WERI-Rb-1 (cell line): ENCODE measurements around the gene ZNF574.

Experiments used
- DNase-seq: peaks from one replicate; pipeline ENCODE4 v3.0.0-alpha.2; 2020
- H3K27ac ChIP-seq: fragments of 250-450 bp; sonication (Bioruptor Pico); 2 replicates; pipeline ENCODE4 v1.5.1; 2020; ENCODE audit warnings: mild to moderate bottlenecking, moderate library complexity
- H3K27me3 ChIP-seq: fragments of 250-450 bp; sonication (Bioruptor Pico); 2 replicates; pipeline ENCODE4 v1.5.1; 2021; ENCODE audit warnings: mild to moderate bottlenecking, low read depth, moderate library complexity; ENCODE audit not compliant: insufficient read depth, severe bottlenecking
- H3K36me3 ChIP-seq: fragments of 250-450 bp; sonication (Bioruptor Pico); 2 replicates; pipeline ENCODE4 v1.5.1; 2020; ENCODE audit warnings: mild to moderate bottlenecking, moderate library complexity
- H3K4me3 ChIP-seq: 2 replicates; pipeline ENCODE4 v1.5.1; 2011; ENCODE audit warnings: low read depth, mild to moderate bottlenecking, control low read depth, low read length
- H3K9me3 ChIP-seq: fragments of 250-450 bp; sonication (Bioruptor Pico); 2 replicates; pipeline ENCODE4 v1.5.1; 2021; ENCODE audit warnings: mild to moderate bottlenecking, moderate library complexity; ENCODE audit not compliant: severe bottlenecking
- CTCF ChIP-seq: IDR thresholded peaks from 2 replicates; pipeline ENCODE4 v1.5.1; 2011; ENCODE audit warnings: low read depth, mild to moderate bottlenecking, control low read depth, inconsistent platforms, low read length

Gene ZNF574

GRCh38 chr19:42053037-42053935 is 22.7 kb upstream of the ZNF574 start:
- Histone ChIP-seq H3K9me3 (no peaks in the 10 kb centered on the region), H3K27ac (peak overlapping the region; percentile 90), H3K36me3 (peaks cover 68% of the 10 kb centered on the region), H3K4me3 (no peak overlapping the region), H3K27me3 (no peaks in the 10 kb centered on the region)
- no peak for TF ChIP-seq CTCF
- no peak for DNase-seq

- H3K27ac ChIP-seq: no peak overlapping the region
- H3K27me3 ChIP-seq: no peaks in the 10 kb centered on the region
- no peak for TF ChIP-seq CTCF
Measured at GRCh38 chr19:42054205-42054604, 21.8 kb upstream of the ZNF574 start.

GRCh38 chr19:42057846-42058245 is 18.1 kb upstream of the ZNF574 start:
- no peak for TF ChIP-seq CTCF
- Histone ChIP-seq H3K9me3 (no peaks in the 10 kb centered on the region), H3K27me3 (no peaks in the 10 kb centered on the region), H3K36me3 (peaks cover 62% of the 10 kb centered on the region), H3K27ac (no peak overlapping the region), H3K4me3 (no peak overlapping the region)
- DNase-seq: no peak

More at GRCh38 chr19:42054205-42054604, 21.8 kb upstream of the ZNF574 start:
- peaks cover 66% of the 10 kb centered on the region for H3K36me3 ChIP-seq
- DNase-seq: no peak
- no peak overlapping the region for H3K4me3 ChIP-seq
- no peaks in the 10 kb centered on the region for H3K9me3 ChIP-seq

- DNase-seq: no peak
- TF ChIP-seq CTCF: no peak
- Histone ChIP-seq H3K27ac (no peak overlapping the region), H3K27me3 (no peaks in the 10 kb centered on the region), H3K9me3 (no peaks in the 10 kb centered on the region), H3K36me3 (peaks cover 60% of the 10 kb centered on the region), H3K4me3 (no peak overlapping the region)
Measured at GRCh38 chr19:42059196-42059595, 16.8 kb upstream of the ZNF574 start.

- no peaks in the 10 kb centered on the region for H3K9me3 ChIP-seq
- H3K27ac ChIP-seq: no peak overlapping the region
- no peak for DNase-seq
- no peak for TF ChIP-seq CTCF
- H3K27me3 ChIP-seq: no peaks in the 10 kb centered on the region
- peaks cover 59% of the 10 kb centered on the region for H3K36me3 ChIP-seq
- no peak overlapping the region for H3K4me3 ChIP-seq
Measured at GRCh38 chr19:42060117-42060516, 15.8 kb upstream of the ZNF574 start.
